ENCODE data around the gene C1QL2.

C1QL2 gene

DNA sequence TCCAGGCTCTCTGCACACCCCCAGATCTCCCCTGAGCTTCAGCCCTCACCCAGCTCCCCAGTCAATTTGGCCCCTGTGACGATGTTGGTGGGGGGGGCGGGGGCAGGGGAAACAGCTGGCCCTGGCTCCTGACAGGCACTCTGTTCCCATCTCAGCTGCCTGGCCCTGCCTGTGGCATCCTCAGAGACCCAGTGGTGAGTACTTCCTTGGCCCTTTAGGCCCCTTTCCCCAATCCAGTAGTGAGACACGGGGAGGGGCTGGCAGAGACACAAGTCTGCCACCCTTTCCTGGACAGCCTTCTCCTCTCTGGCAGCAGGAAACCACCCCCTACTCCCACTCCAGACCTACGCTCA is 19.3 kb upstream of the C1QL2 start:
- TF ChIP-seq TAF1 (IDR thresholded peaks at IDR 0.05; ENCODE audit: borderline replicate concordance, insufficient read depth, low read length) (no peak), POLR2AphosphoS5 (IDR thresholded peaks at IDR 0.05; ENCODE audit: low read depth, low read length) (no peak), FOXP2 (optimal IDR thresholded peaks at IDR 0.05; ENCODE audit: borderline replicate concordance, extremely low read depth, extremely low read length, insufficient read depth) (no peak), SIN3A (IDR thresholded peaks at IDR 0.05; ENCODE audit: borderline replicate concordance, insufficient read depth, low read length) (no peak)
- TF ChIP-seq, protein P1, sequence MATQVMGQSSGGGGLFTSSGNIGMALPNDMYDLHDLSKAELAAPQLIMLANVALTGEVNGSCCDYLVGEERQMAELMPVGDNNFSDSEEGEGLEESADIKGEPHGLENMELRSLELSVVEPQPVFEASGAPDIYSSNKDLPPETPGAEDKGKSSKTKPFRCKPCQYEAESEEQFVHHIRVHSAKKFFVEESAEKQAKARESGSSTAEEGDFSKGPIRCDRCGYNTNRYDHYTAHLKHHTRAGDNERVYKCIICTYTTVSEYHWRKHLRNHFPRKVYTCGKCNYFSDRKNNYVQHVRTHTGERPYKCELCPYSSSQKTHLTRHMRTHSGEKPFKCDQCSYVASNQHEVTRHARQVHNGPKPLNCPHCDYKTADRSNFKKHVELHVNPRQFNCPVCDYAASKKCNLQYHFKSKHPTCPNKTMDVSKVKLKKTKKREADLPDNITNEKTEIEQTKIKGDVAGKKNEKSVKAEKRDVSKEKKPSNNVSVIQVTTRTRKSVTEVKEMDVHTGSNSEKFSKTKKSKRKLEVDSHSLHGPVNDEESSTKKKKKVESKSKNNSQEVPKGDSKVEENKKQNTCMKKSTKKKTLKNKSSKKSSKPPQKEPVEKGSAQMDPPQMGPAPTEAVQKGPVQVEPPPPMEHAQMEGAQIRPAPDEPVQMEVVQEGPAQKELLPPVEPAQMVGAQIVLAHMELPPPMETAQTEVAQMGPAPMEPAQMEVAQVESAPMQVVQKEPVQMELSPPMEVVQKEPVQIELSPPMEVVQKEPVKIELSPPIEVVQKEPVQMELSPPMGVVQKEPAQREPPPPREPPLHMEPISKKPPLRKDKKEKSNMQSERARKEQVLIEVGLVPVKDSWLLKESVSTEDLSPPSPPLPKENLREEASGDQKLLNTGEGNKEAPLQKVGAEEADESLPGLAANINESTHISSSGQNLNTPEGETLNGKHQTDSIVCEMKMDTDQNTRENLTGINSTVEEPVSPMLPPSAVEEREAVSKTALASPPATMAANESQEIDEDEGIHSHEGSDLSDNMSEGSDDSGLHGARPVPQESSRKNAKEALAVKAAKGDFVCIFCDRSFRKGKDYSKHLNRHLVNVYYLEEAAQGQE (IDR thresholded peaks at IDR 0.05; ENCODE audit: insufficient read depth in 1 of 2, low read depth in 2 of 2, low read length in 2 of 2), result no peak

DNA sequence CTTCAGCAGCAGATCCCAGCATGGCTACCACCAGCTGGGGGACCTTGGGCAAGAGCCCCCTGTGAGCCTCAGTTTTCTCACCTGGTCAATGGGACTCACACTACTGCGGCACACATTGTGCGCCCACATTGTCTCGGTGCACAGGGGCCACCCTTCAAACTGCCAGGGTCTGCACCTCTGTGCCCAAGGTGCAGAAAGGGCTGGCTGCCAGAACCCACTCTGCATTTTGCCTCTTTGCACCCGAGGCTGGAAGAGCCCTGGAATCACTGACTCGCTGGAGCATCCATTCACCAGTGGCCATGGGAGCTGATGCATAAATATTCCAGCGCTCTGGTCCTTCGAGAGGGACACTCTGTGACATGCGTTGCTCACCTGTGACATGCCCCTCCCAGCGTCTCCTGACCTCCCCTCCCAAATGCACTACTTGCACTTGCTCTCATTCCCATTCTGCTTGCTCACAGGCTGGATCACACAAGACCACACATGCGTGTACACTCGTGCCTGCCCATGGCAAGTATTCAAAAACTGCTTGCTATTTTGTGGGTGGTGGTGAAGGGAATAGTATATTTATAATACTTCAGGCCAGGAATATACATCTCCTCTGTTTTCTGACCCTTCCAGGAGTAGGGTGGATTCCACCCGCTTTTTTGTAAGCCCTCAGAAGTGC is 18.8 kb upstream of the C1QL2 start:
- TF ChIP-seq SIN3A (IDR thresholded peaks at IDR 0.05; ENCODE audit: borderline replicate concordance, insufficient read depth, low read length) (no peak), POLR2AphosphoS5 (IDR thresholded peaks at IDR 0.05; ENCODE audit: low read depth, low read length) (no peak), TAF1 (IDR thresholded peaks at IDR 0.05; ENCODE audit: borderline replicate concordance, insufficient read depth, low read length) (no peak), FOXP2 (optimal IDR thresholded peaks at IDR 0.05; ENCODE audit: borderline replicate concordance, extremely low read depth, extremely low read length, insufficient read depth) (no peak)
- TF ChIP-seq, protein P1 (IDR thresholded peaks at IDR 0.05; ENCODE audit: insufficient read depth in 1 of 2, low read depth in 2 of 2, low read length in 2 of 2), result no peak

DNA sequence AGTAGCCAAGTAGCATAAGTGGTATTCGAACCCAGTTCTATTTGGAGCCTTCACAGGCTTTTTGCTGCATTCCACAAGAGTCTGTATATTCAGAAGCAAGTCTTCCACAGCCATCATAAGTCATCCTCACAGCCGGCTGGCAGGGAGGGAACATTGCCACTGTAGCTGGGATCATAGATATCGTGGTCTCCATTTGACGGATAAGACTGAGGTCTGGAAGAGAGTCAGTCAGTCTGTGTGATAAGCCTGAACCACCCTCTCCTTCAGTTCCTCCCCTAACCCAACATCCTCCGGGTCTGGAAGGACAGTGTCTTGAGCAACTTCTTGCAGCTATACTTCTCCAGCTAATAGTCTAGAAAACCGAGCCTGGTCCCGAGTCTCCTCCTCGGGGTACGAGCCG is 17.0 kb upstream of the C1QL2 start:
- no peak for TF ChIP-seq FOXP2 (optimal IDR thresholded peaks at IDR 0.05; ENCODE audit: borderline replicate concordance, extremely low read depth, extremely low read length, insufficient read depth)
- no peak for TF ChIP-seq SIN3A (IDR thresholded peaks at IDR 0.05; ENCODE audit: borderline replicate concordance, insufficient read depth, low read length)
- TF ChIP-seq POLR2AphosphoS5 (IDR thresholded peaks at IDR 0.05; ENCODE audit: low read depth, low read length), result no peak
- TF ChIP-seq, protein P1 (IDR thresholded peaks at IDR 0.05; ENCODE audit: insufficient read depth in 1 of 2, low read depth in 2 of 2, low read length in 2 of 2), result no peak
- no peak for TF ChIP-seq TAF1 (IDR thresholded peaks at IDR 0.05; ENCODE audit: borderline replicate concordance, insufficient read depth, low read length)

DNA sequence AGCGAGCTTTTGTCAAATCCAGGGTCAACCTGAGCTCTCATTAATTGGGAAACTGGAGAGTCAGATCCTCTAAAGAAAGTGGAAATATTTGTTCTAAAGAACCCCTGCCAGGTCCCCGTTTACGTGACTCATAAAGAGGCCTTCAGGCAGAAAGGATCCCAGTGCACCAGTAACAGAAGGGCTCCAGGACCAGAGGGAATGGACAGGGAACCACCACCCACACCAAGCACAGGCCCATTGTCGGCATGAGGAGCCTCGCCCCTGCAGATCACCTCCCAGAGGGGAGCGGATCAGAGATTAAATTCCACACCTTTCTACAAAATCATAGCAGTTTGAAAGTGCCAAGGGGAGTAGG is 16.4 kb upstream of the C1QL2 start:
- no peak for TF ChIP-seq FOXP2 (optimal IDR thresholded peaks at IDR 0.05; ENCODE audit: borderline replicate concordance, extremely low read depth, extremely low read length, insufficient read depth)
- TF ChIP-seq, protein P1 (IDR thresholded peaks at IDR 0.05; ENCODE audit: insufficient read depth in 1 of 2, low read depth in 2 of 2, low read length in 2 of 2), result no peak
- TF ChIP-seq POLR2AphosphoS5 (IDR thresholded peaks at IDR 0.05; ENCODE audit: low read depth, low read length), result no peak
- no peak for TF ChIP-seq SIN3A (IDR thresholded peaks at IDR 0.05; ENCODE audit: borderline replicate concordance, insufficient read depth, low read length)
- TF ChIP-seq TAF1 (IDR thresholded peaks at IDR 0.05; ENCODE audit: borderline replicate concordance, insufficient read depth, low read length), result no peak

Data from PFSK-1 (cell line).